HG03558 (cell line): ENCODE data around the gene LMX1B.
"Not testable (repeated sequence)": the region's sequence is repeated elsewhere in the genome, so short reads cannot be mapped to it uniquely, and the experiment has no call there.

Source experiments
- ATAC-seq: cut with Tn5 transposase; IDR thresholded peaks from one replicate; pipeline ENCODE4 v1.9.1; 2021; ENCODE audit warnings: moderate number of reproducible peaks; ENCODE audit not compliant: unreplicated experiment; ENCODE audit errors: extremely low read depth

Gene LMX1B

DNA sequence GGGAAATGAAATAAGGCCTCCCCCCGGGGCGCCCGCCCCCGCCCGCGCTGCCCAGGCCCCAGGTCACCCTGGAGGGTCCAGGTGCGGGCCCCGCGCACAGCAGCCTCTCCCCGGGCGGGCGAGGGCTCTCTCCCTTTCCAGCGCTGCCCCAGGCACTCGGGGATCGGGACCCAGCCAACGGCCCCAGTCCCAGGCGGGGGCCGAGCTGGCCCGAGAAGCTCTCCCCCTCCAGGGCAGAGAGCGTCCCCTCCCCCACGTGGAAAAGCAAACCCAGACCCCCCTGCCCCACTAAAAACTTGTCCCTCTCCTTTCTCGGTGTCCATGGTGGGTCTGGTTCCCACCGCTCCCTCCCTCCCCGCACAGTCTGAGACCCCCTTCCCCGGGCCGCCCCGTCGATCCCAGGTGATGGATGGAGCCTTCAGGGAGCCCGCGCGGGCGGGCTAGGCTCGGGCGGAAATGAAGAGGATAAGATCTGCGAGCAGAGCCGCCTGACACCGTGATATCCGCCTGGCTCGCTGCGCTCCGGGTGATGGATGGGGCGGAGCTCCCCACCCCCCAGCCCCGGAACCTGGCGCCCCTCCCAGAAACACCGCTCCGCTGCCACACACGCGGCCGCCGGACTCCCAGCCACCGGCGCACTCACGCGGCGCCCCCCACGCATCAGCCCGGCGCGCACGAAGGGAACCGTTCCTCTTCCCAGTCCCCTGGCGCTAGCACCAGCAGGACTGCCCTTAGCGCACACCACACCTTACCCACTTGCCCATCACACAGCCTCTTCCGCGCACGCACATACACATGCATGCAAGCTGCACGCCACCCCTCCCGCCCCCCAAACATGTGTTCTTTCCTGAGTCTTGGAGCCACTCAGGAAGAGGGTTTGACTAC, 109.4 kb downstream of the LMX1B start:
- no peak for ATAC-seq

DNA sequence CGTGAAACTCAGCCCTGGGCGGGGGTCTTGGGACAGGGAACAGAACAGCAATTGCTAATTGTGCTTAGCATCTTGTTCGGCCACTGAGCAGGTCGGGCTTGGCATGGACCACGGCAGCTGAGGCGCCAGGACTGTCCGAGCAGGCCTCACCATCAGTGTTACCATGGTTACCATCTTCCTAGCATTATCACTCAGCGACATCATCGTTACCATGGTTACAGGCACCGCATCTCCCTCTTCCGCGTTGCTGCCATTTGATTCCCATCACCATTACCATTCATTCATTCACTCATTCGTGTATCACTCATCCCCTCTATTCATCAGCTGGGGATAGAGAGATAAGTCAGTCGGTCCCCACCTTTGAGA, 110.1 kb downstream of the LMX1B start:
- no peak for ATAC-seq

DNA sequence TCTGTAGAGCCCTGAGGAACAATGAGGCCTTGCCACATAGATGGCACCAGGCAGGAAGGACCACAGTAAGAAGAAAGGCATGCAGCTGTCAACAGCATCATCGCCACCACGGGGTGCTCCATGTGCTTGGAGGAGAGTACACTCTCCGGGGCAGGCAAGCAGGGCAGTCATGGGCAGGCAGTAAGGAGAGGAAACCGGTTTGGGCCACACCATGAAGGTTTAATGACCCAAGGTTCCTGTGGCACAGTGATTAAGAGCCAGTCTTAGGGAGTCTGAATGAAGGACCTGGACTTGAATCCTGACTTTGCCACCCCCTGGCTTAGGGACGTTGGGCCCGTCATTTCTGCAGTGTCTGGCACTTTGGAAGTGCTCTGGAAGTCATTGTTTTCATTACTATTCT, 110.5 kb downstream of the LMX1B start:
- no peak for ATAC-seq

DNA sequence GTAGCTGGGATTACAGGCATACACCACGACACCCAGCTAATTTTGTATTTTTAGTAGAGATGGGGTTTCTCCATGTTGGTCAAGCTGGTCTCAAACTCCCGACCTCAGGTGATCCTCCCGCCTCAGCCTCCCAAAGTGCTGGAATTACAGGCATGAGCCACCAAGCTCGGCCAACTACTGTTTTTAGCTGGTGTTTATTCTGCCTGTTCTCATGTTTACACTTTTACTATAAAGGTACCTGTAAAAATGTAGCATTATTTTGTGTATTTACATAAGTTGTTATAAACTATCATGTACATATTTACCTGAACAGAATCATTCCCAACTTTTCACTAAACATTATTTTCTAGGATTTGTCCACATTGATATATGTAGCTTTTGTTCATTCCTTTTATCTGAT, 111.8 kb downstream of the LMX1B start:
- ATAC-seq, result not testable (repeated sequence)

DNA sequence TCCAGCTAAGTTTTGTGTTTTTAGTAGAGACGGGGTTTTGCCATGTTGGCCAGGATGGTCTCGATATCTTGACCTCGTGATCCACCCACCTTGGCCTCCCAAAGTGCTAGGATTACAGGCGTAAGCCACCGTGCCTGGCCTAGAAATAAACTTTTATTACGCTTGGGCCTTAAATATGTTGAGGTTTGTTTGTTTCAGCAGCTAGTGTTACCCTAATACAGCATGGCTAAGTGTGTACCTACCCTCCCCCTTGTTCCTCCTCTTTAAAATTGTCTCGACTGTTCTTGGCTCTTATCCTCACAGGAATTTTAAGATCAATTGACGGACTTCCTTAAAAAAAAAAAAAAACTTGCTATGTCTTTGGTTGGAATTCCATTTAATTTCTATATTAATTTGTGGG, 114.5 kb downstream of the LMX1B start:
- ATAC-seq, result not testable (repeated sequence)

DNA sequence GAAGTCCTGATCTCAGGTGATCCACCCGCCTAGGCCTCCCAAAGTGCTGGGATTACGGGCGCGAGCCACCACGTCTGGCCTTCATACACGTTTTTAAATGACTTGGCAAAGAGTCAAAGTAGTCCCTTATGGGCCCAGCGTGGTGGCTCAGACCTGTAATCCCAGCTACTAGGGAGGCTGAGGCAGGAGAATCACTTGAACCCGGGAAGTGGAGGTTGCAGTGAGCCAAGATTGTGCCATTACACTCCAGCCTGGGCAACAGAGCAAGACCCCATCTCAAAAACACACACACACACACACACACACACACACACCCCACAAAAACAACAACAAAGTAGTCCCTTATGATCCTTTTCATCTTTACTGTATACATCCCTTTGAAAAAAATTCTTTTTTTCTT, 116.9 kb downstream of the LMX1B start:
- not testable (repeated sequence) for ATAC-seq

DNA sequence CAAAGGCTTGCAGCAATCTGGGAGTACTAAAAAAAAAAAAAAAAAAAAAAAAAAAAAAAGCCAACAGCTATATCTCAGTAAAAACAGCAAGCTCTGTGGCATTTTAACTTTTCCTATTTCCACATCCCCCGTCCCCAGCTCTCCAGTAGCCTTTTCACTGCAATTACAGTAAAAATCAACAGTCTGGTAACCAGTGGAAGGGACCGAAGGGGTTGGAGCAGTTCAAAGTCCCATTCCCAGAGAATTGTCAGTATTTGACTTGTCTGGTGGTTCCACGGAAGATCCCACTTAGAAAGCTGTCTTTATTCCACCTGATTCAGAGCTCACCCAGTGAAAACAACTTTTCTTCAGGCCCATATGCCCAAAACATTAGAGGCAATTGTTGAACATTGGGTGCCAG, 119.3 kb downstream of the LMX1B start:
- no peak for ATAC-seq

DNA sequence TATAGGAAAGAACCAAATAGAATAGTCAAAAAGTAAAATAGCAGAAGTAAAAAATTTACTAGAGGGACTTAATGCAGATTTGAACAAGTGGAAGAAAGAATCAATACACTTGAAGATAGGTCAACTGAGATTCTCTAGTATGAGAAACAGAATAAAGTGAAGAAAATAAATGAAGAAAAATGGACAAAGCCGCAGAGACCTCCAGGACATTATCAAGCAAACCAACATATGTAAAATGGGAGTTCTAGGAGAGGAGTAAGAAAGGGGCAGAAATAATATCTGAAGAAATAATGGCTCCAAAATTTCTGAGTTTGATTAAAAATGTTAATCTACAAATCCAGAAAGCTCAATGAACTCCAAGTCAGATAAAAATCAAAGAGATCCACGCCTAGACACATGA, 121.1 kb downstream of the LMX1B start:
- no peak for ATAC-seq

DNA sequence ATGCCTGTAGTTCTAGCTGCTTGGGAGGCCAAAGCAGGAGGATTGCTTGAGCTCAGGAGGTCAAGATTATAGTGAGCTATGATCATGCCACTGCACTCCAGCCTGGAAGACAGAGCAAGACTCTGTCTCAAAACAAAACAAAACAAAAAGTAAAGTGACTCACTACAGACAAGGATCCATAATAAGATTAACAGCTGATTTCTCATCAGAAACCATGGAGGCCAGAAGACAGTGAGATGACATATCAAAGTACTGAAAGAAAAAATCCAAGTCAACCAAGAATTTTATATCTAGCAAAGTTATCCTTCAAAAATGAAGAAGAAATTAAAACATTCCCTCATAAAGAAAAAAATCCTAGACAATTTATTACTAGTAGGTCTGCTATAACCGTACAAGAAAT, 121.8 kb downstream of the LMX1B start:
- ATAC-seq, result no peak

DNA sequence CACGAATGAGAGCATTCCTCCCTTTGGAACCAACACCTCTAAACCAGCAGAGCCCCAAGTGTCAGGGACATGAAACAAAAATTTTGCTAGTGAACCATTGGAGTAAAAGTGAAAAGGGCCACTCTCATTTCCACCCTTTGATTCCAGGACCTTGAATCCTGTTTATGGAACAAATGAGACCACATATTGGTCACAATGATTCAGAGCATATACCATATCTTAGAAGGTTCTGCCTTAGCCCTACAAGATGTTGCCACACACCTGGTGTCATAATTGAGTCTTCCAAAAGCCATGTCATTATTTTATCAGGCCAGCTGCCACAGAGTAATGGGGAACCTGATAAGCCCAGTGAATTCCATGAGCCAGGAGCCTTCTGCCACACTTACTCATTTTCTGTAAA, 124.8 kb downstream of the LMX1B start:
- ATAC-seq, result no peak

DNA sequence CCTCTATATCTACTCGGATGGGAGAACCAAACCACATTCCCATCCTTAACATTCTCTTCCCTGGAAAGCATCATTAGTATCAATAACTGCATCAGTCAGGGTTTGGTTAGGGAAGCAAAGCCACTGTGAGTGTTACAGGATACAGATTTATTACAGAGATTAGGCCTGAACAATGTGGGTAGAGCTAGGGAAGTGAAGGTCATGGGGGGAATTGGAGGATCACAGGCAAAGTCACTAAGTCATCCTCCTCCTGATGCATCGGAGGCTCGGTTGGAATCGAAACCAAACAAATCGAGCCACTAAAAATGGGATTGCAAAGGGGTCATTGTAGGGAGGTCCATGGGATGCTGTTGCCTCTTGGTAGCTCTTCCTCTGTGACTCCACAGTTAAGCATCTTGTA, 129.3 kb downstream of the LMX1B start:
- no peak for ATAC-seq

DNA sequence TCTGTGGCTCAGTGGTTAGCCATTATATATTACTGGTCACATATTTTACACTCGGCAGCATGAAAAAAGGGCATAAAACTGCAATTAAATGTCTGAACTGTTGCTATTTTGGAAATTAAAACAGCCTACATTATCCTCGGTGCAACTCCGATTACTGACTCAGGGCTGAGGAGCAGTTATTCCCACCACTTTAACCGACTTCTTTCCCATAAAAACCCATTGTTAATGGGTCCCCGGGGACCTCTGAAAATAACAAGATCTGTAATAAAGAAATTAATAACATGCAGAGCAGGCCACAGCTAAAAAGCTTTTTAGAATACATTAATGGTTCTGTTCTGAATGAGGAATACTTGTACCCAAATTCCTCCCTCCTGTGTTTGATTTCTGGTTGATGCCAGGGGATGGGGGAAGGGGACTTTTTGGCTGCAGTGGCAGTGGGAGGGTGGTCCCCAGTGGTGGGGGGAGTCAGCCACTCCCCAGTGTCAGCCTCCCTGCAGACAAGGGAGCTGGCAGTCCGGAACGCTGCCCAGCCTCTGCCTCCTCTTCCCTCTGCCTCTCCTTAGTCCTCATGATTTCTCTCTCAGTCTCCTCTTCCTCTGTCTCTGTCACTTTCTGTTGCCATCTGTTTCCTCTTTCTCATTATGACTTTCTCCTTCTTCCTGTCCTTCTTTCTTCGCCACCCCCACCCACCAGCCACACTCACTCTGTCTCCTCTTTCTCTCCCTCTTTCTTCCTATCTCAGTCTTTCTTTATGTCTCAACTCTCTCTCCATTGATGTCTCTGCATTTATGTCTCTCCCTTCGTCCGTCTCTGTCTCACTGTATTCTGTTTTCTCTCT, 132.1 kb downstream of the LMX1B start:
- no peak for ATAC-seq
